Lower leg skin (tissue), 4 donors: ENCODE measurements around the gene GUCA1A. TPM values are rescaled to one million over a fixed set of nuclear protein-coding genes. Genes with fewer than 3 reads are reported as not detected.

Experiments used
- DNase-seq, 2 donors: peaks; one replicate each; pipeline ENCODE4 v3.0.0-alpha.2; 2019; ENCODE audit warnings: low spot score in 2 of 2
- H3K4me3 ChIP-seq: fragments of 200-600 bp; sonication (generic); 2 replicates; pipeline ENCODE4 v1.5.1; 2017; ENCODE audit warnings: mild to moderate bottlenecking, low read depth; ENCODE audit not compliant: poor library complexity, severe bottlenecking
- CTCF ChIP-seq, 3 donors: fragments of 450-650 bp; IDR thresholded peaks; one replicate each; pipeline ENCODE4 v1.5.1; 2016; ENCODE audit warnings: antibody characterized with exemption in 3 of 3, mild to moderate bottlenecking in 3 of 3, moderate library complexity in 2 of 3
- POLR2A ChIP-seq, 2 donors: fragments of 450-650 bp; IDR thresholded peaks; one replicate each; pipeline ENCODE4 v1.6.1; 2016 to 2017; ENCODE audit warnings: antibody characterized with exemption in 2 of 2, mild to moderate bottlenecking in 1 of 2, moderate library complexity in 1 of 2
- WGBS, 2 donors: methylation state at CpG; one replicate each; pipeline ENCODE4 v1.1.5; 2018; 5-methylcytosine and 5-hydroxymethylcytosine counted together
- intact Hi-C: fragments of 100-400 bp; cut with DNase I; formaldehyde crosslinking; loops from one replicate; pipeline ENCODE4 v1.15.0; 2023; ENCODE audit warnings: low total_unique reads
- total RNA-seq, 4 donors: library from RNA; depleted of rRNA; stranded (reverse); fragments of >200 nt; gene quantifications; one replicate each; pipeline ENCODE4 v1.1.0, GENCODE V29; 2016

The GUCA1A gene
- total RNA-seq, 4 donors from 2014 or later = not detected

- WGBS, 2 donors = 37 to 45% methylated on average over 8 of the region's 8 CpGs
- intact Hi-C loops = no loop called here
- DNase-seq = no peak
- TF ChIP-seq CTCF (IDR thresholded peaks at IDR 0.05) (no peak), POLR2A (IDR thresholded peaks at IDR 0.05) (no peak)
- no peak overlapping the region for H3K4me3 ChIP-seq
Measured at GRCh38 chr6:42226645-42227143, 53.5 kb downstream of the GUCA1A start.

- TF ChIP-seq POLR2A (IDR thresholded peaks at IDR 0.05) (no peak), CTCF (IDR thresholded peaks at IDR 0.05) (no peak)
Measured at GRCh38 chr6:42227173-42227850, 54.1 kb downstream of the GUCA1A start.

GRCh38 chr6:42228305-42228704 is 55.1 kb downstream of the GUCA1A start:
- WGBS, 2 donors = 89 to 93% methylated on average over 15 of the region's 15 CpGs
- intact Hi-C loops = no loop called here
- TF ChIP-seq CTCF (IDR thresholded peaks at IDR 0.05) (no peak), POLR2A (IDR thresholded peaks at IDR 0.05) (no peak)
- no peak for DNase-seq
- H3K4me3 ChIP-seq = no peak overlapping the region

More at GRCh38 chr6:42227173-42227850, 54.1 kb downstream of the GUCA1A start:
- WGBS, 2 donors = 64 to 69% methylated on average over 9 of the region's 9 CpGs
- H3K4me3 ChIP-seq = no peak overlapping the region
- intact Hi-C loops = no loop called here
- no peak for DNase-seq

Other genes starting within 250 kb of the GUCA1A start
- gene CCND3, start 231.6 kb upstream of the GUCA1A start, total RNA-seq = 100 to 1,000 TPM; 130 to 169 (median 157) TPM
- 10 to 100 TPM; 15.8 to 24.0 (median 18.9) TPM for gene TAF8, start 122.8 kb upstream of the GUCA1A start, total RNA-seq
- 100 to 1,000 TPM; 106 to 200 (median 137) TPM for gene C6orf132, start 30.7 kb upstream of the GUCA1A start, total RNA-seq
- 1 to 10 TPM in 1 of 4 donors, under 1 TPM in 2, not detected in 1; 0.34 to 1.6 (median 0.52) TPM for gene GUCA1B, start 21.6 kb downstream of the GUCA1A start, total RNA-seq
- 10 to 100 TPM; 20.9 to 27.1 (median 25.8) TPM for gene MRPS10, start 44.5 kb downstream of the GUCA1A start, total RNA-seq